H1 (cell line): ENCODE results near the gene GID8. TPM values are rescaled to one million over a fixed set of nuclear protein-coding genes. Genes with fewer than 3 reads are reported as not detected.

Source experiments
- CTCF ChIA-PET: fragments of 300-600 bp; sonication (Branson Sonifier 250); formaldehyde crosslinking; loops from one replicate; lab custom pipeline; 2021; ENCODE audit not compliant: partially characterized antibody; lab: Charles Lee
- POLR2A ChIA-PET: fragments of 300-600 bp; sonication (Branson Sonifier 250); formaldehyde crosslinking; loops from one replicate; lab custom pipeline; 2021; ENCODE audit warnings: inconsistent platforms; ENCODE audit not compliant: partially characterized antibody; lab: Charles Lee
- DNase-seq, 2 experiments: peaks; one replicate each; pipeline versions ENCODE4 v3.0.0 to v3.0.0-alpha.2; 2010 to 2022; ENCODE audit warnings: low spot score in 2 of 2, low read depth in 1 of 2, mixed read lengths in 1 of 2
- FAIRE-seq: peaks from 2 replicates; lab custom pipeline; 2011; peaks lifted over from hg19 to GRCh38; lab: Jason Lieb, UNC
- H2AFZ ChIP-seq: 2 replicates; pipeline ENCODE4 v1.8.1; 2012; ENCODE audit warnings: low read length, inconsistent platforms
- H2AK5ac ChIP-seq: 2 replicates; pipeline ENCODE4 v1.6.1; 2013; ENCODE audit warnings: low read depth, low read length
- H2BK120ac ChIP-seq: replicated peaks from 2 replicates; pipeline ENCODE3; 2013; ENCODE audit warnings: low read depth, low read length, inconsistent platforms
- H2BK12ac ChIP-seq: 2 replicates; pipeline ENCODE4 v1.6.1; 2013; ENCODE audit warnings: low read depth, low read length
- H2BK15ac ChIP-seq: 2 replicates; pipeline ENCODE4 v1.6.1; 2013; ENCODE audit warnings: low read length
- H2BK20ac ChIP-seq: 2 replicates; pipeline ENCODE4 v1.6.1; 2013; ENCODE audit warnings: low read length
- H2BK5ac ChIP-seq: 2 replicates; pipeline ENCODE4 v1.6.1; 2013; ENCODE audit warnings: low read depth, low read length
- H3K14ac ChIP-seq: 2 replicates; pipeline ENCODE4 v1.6.1; 2013; ENCODE audit warnings: inconsistent platforms; ENCODE audit not compliant: insufficient read length
- H3K18ac ChIP-seq: 2 replicates; pipeline ENCODE4 v1.6.1; 2013; ENCODE audit warnings: low read length; ENCODE audit errors: extremely low read depth
- H3K23ac ChIP-seq: 2 replicates; pipeline ENCODE4 v1.6.1; 2013; ENCODE audit warnings: inconsistent platforms; ENCODE audit not compliant: insufficient read length
- H3K23me2 ChIP-seq: 2 replicates; pipeline ENCODE4 v1.6.1; 2013; ENCODE audit warnings: low read depth, low read length
- H3K27ac ChIP-seq: 2 replicates; pipeline ENCODE4 v1.6.1; 2011; ENCODE audit warnings: low read depth, low read length, inconsistent platforms
- H3K27me3 ChIP-seq, 4 experiments: replicated peaks in 1 of 4; 1 replicate in 1 of 4; 2 replicates in 3 of 4; pipeline versions ENCODE4 v1.6.1 to v1.8.1; 2011 to 2013; ENCODE audit warnings: low read length in 3 of 4, mild to moderate bottlenecking in 3 of 4, inconsistent platforms in 2 of 4, mixed read lengths in 2 of 4, moderate library complexity in 1 of 4; ENCODE audit not compliant: control insufficient read depth in 3 of 4, insufficient read depth in 3 of 4; ENCODE audit errors: extremely low read depth in 1 of 4
- H3K36me3 ChIP-seq, 4 experiments: 2 replicates each; pipeline versions ENCODE4 v1.6.1 to v1.8.1; 2011 to 2013; ENCODE audit warnings: mild to moderate bottlenecking in 4 of 4, low read length in 3 of 4, moderate library complexity in 2 of 4, control low read depth in 1 of 4, inconsistent platforms in 1 of 4; ENCODE audit not compliant: insufficient read depth in 4 of 4, control insufficient read depth in 2 of 4
- H3K4ac ChIP-seq: replicated peaks from 2 replicates; pipeline ENCODE3; 2013; ENCODE audit warnings: low read length, low read depth, mixed read lengths, inconsistent platforms; ENCODE audit not compliant: insufficient read length
- H3K4me1 ChIP-seq, 4 experiments: replicated peaks in 1 of 4; 1 replicate in 1 of 4; 2 replicates in 3 of 4; pipeline versions ENCODE4 v1.6.1 to v1.8.1; 2011 to 2013; ENCODE audit warnings: low read length in 3 of 4, inconsistent platforms in 2 of 4, mixed read lengths in 1 of 4; ENCODE audit not compliant: insufficient read depth in 4 of 4, control insufficient read depth in 3 of 4
- H3K4me2 ChIP-seq, 2 experiments: 2 replicates each; pipeline versions ENCODE4 v1.6.1 to v1.8.1; 2011 to 2013; ENCODE audit warnings: low read depth in 2 of 2, low read length in 2 of 2, control low read depth in 1 of 2, inconsistent platforms in 1 of 2, mild to moderate bottlenecking in 1 of 2; ENCODE audit not compliant: insufficient read depth in 1 of 2
- H3K4me3 ChIP-seq, 4 experiments: fragments of 200-600, 300-600 bp in 1 of 4; sonication (generic), shearing (Covaris generic), sonication (Bioruptor Twin) in 1 of 4; 2 replicates each; pipeline versions ENCODE4 v1.5.1 to v1.8.1; 2011 to 2016; ENCODE audit warnings: low read length in 4 of 4, low read depth in 3 of 4, control low read depth in 2 of 4, inconsistent platforms in 2 of 4, mild to moderate bottlenecking in 2 of 4, mixed read lengths in 1 of 4, moderate library complexity in 1 of 4; ENCODE audit not compliant: insufficient read depth in 2 of 4; ENCODE audit errors: extremely low read depth in 1 of 4
- H3K56ac ChIP-seq: replicated peaks from 2 replicates; pipeline ENCODE3; 2013; ENCODE audit warnings: low read depth, mild to moderate bottlenecking, mixed read lengths, low read length, inconsistent platforms; ENCODE audit not compliant: insufficient read length
- H3K79me1 ChIP-seq: 2 replicates; pipeline ENCODE4 v1.6.1; 2013; ENCODE audit warnings: low read depth, low read length, control low read depth
- H3K79me2 ChIP-seq, 2 experiments: 2 replicates each; pipeline versions ENCODE4 v1.6.1 to v1.8.1; 2012 to 2013; ENCODE audit warnings: low read length in 2 of 2, mild to moderate bottlenecking in 2 of 2, inconsistent platforms in 1 of 2; ENCODE audit not compliant: insufficient read depth in 2 of 2, control insufficient read depth in 1 of 2
- H3K9ac ChIP-seq, 4 experiments: replicated peaks in 1 of 4; 1 replicate in 1 of 4; 2 replicates in 3 of 4; pipeline versions ENCODE4 v1.6.1 to v1.8.1; 2011 to 2013; ENCODE audit warnings: low read depth in 3 of 4, low read length in 3 of 4, control low read depth in 2 of 4, mild to moderate bottlenecking in 2 of 4, moderate library complexity in 2 of 4, inconsistent platforms in 1 of 4; ENCODE audit errors: extremely low read depth in 1 of 4
- H3K9me3 ChIP-seq, 2 experiments: 2 replicates each; pipeline versions ENCODE4 v1.6.1 to v1.8.1; 2012 to 2013; ENCODE audit warnings: mild to moderate bottlenecking in 2 of 2, moderate library complexity in 2 of 2, control low read depth in 1 of 2, inconsistent platforms in 1 of 2, low read depth in 1 of 2, low read length in 1 of 2, mixed read lengths in 1 of 2; ENCODE audit not compliant: insufficient read depth in 2 of 2
- H4K20me1 ChIP-seq, 2 experiments: replicated peaks in 1 of 2; 2 replicates each; pipeline versions ENCODE3 to v1.8.1; 2011 to 2013; ENCODE audit warnings: inconsistent platforms in 2 of 2, low read length in 2 of 2, mild to moderate bottlenecking in 1 of 2; ENCODE audit not compliant: insufficient read depth in 2 of 2, control insufficient read depth in 1 of 2
- H4K5ac ChIP-seq: 2 replicates; pipeline ENCODE4 v1.6.1; 2013; ENCODE audit warnings: low read length, low read depth, mixed read lengths, inconsistent platforms; ENCODE audit not compliant: insufficient read length
- H4K8ac ChIP-seq: 2 replicates; pipeline ENCODE4 v1.8.0; 2013; ENCODE audit warnings: mild to moderate bottlenecking, moderate library complexity, low read length, inconsistent platforms; ENCODE audit not compliant: insufficient read depth; ENCODE audit errors: extremely low read depth
- H4K91ac ChIP-seq: replicated peaks from 2 replicates; pipeline ENCODE3; 2013; ENCODE audit warnings: low read length, mixed read lengths, inconsistent platforms; ENCODE audit not compliant: insufficient read length
- CREB1 ChIP-seq: IDR thresholded peaks from 2 replicates; pipeline ENCODE4 v1.6.1; 2012; ENCODE audit warnings: inconsistent platforms
- CTCF ChIP-seq, 3 experiments: IDR thresholded peaks; 1 replicate in 2 of 3; 2 replicates in 1 of 3; pipeline versions ENCODE4 v1.5.1 to v1.6.1; 2011; ENCODE audit warnings: low read length in 3 of 3, mild to moderate bottlenecking in 3 of 3, inconsistent platforms in 2 of 3, low read depth in 1 of 3, moderate library complexity in 1 of 3; ENCODE audit not compliant: insufficient read depth in 1 of 3; ENCODE audit errors: control extremely low read depth in 1 of 3
- POLR2A ChIP-seq, 2 experiments: IDR thresholded peaks; 1 replicate in 1 of 2; 2 replicates in 1 of 2; pipeline ENCODE4 v1.6.1; 2011; ENCODE audit warnings: low read depth in 2 of 2, low read length in 2 of 2, mild to moderate bottlenecking in 2 of 2; ENCODE audit errors: control extremely low read depth in 1 of 2
- RXRA ChIP-seq: IDR thresholded peaks from 2 replicates; pipeline ENCODE4 v1.6.1; 2011; ENCODE audit warnings: low read depth, mild to moderate bottlenecking, low read length, moderate library complexity; ENCODE audit not compliant: insufficient read depth
- SP1 ChIP-seq: IDR thresholded peaks from 2 replicates; pipeline ENCODE4 v1.6.1; 2011; ENCODE audit warnings: low read depth, low read length
- SRF ChIP-seq: IDR thresholded peaks from 2 replicates; pipeline ENCODE4 v1.6.1; 2011; ENCODE audit warnings: mild to moderate bottlenecking, low read depth, low read length, moderate library complexity
- YY1 ChIP-seq: IDR thresholded peaks from 2 replicates; pipeline ENCODE4 v1.6.1; 2011; ENCODE audit warnings: low read depth, mild to moderate bottlenecking, low read length
- WGBS, 2 experiments: shearing (Covaris generic) in 1 of 2; methylation state at CpG; one replicate each; pipeline versions ENCODE4 v1.1.6 to v1.1.7; 2013 to 2015; ENCODE audit warnings: low lambda C conversion rate in 2 of 2, mixed read lengths in 2 of 2, inconsistent platforms in 1 of 2, low coverage in 1 of 2, missing lambda C conversion rate in 1 of 2; ENCODE audit not compliant: insufficient replicate concordance in 2 of 2, insufficient coverage in 1 of 2, insufficient read length in 1 of 2; ENCODE audit errors: extremely low coverage in 1 of 2, missing lambda C conversion rate in 1 of 2; 5-methylcytosine and 5-hydroxymethylcytosine counted together
- polyA plus RNA-seq, 7 experiments: library from polyadenylated mRNA; depleted of rRNA in 3 of 7; stranded (reverse) in 5 of 7; unstranded in 2 of 7; fragments of >200 nt in 5 of 7; fragments of 200-250 nt in 2 of 7; gene quantifications; 1 replicate in 5 of 7; 2 replicates in 1 of 7; 4 replicates in 1 of 7; pipeline versions ENCODE4 v1.2.1 to v1.2.3, GENCODE V29; 2011 to 2013; ENCODE audit warnings: missing spikeins in 2 of 7, mixed read lengths in 2 of 7
- total RNA-seq: library from RNA; stranded (reverse); fragmentation: NEBNext Ultra II Directional; extraction: Animal tissue kit (Norgen Biotek cat#: 25700); gene quantifications from 2 replicates; pipeline ENCODE4 v1.2.1, GENCODE V29; 2021
- TF ChIP-seq, protein P1 (sequence below): IDR thresholded peaks from 2 replicates; pipeline ENCODE4 v1.6.1; 2012; ENCODE audit warnings: inconsistent platforms

The GID8 gene
- total and polyA plus RNA-seq, 2 of the 8 experiments (the other 6 are each of a cell fraction or from before 2014, with no cell fraction given) = 39.7 to 72.9 TPM

DNA sequence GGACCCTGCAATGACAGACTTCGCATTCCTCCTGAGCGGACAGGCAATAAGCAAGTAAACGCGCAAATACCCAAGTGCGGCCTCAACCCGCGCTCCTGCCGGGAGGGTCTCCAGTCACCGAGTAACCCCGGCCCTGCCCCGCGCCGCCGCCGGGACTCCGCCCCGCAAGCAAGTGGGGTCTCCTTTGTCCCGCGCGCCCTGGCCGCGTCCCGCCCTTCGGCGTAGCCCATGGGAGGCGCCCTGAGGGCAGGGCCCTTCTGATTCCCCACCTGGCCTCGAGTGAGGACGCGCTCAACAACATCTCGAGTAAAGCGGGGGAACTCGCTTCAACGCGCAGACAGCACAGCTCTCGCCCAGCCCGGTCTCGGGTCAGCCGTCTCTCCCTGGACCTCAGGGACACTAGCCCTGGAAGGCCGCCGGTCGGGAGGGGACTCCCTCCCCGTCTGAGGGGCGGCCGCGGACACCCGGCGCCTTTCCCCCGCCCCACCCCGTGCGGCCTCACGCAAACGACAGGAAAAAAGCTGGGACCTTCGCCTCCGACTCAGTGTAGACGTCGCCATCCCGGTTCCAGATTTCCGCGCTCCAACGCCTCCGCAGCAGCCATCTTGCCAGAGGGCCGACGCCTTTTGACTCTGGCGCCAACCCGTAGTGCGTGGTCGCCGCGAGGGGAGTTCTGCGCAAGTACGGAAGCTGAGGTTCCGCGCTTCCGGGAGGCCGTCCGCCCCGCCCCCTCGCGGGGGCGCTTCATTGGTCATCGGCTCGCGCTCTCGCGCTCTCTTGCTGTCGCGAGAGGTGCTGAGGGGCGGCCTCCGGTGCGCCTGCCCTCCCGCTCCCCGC lies 461 bp upstream of the GID8 start:
- H3K36me3 ChIP-seq = peaks cover 3 to 35% (median 8%) of the 10 kb centered on the region in 4 experiments; a peak in 6 of 8 replicates
- peak overlapping the region; percentile 12 for H3K14ac ChIP-seq
- peak overlapping the region; percentile 98 for H4K5ac ChIP-seq
- peak overlapping the region; percentile 99 for H4K91ac ChIP-seq
- H3K4me2 ChIP-seq = peak overlapping the region; percentile 63 to 77
- peaks cover 4% of the 10 kb centered on the region for H3K79me1 ChIP-seq
- no peak overlapping the region for H2BK15ac ChIP-seq
- H2BK5ac ChIP-seq = peak overlapping the region; percentile 99
- peak overlapping the region; percentile 95 for H3K27ac ChIP-seq
- peak overlapping the region; percentile 99 for H3K4ac ChIP-seq
- 2% methylated on average over 71 of the region's 92 CpGs; no CpG with 5 or more reads in 1 of the 2 experiments for WGBS, 2 experiments
- peak overlapping the region; percentile 92 for H3K56ac ChIP-seq
- DNase-seq = peak; percentile 91 to 96
- ChIA-PET POLR2A (interaction anchor here (0.7 to 19.4 kb wide), 23 partner anchors 11 to 123 kb away, joined by 3 to 363 read pairs (median 6); partner anchors contain the start of genes DIDO1, SLC17A9 and TCFL5), CTCF (interaction anchor here (1.0 to 3.3 kb wide), 10 partner anchors 10 to 47 kb away, joined by 3 to 22 read pairs (median 4); partner anchors contain the start of gene DIDO1)
- H2AK5ac ChIP-seq = peak overlapping the region; percentile 91; the same call in 1 of the 2 replicates
- H3K9ac ChIP-seq = peak overlapping the region; percentile 94 to 99 (median 97)
- no peak for FAIRE-seq
- peaks cover 3 to 21% (median 11%) of the 10 kb centered on the region in 4 experiments for H3K4me1 ChIP-seq
- peak overlapping the region; percentile 100 for H4K8ac ChIP-seq
- H3K9me3 ChIP-seq = no peaks in the 10 kb centered on the region
- peaks cover 71 to 92% of the 10 kb centered on the region in 2 experiments for H3K79me2 ChIP-seq
- H2BK120ac ChIP-seq = no peak overlapping the region
- peak overlapping the region; percentile 95 for H2BK12ac ChIP-seq
- no peaks in the 10 kb centered on the region for H3K27me3 ChIP-seq
- H3K23me2 ChIP-seq = peaks cover 14% of the 10 kb centered on the region
- no peak overlapping the region for H2BK20ac ChIP-seq
- H2AFZ ChIP-seq = no peak overlapping the region
- peak overlapping the region; percentile 89 to 98 (median 94) for H3K4me3 ChIP-seq
- H3K23ac ChIP-seq = no peak overlapping the region
- peaks cover 30 to 31% of the 10 kb centered on the region in 2 experiments for H4K20me1 ChIP-seq
- peak overlapping the region; percentile 88 for H3K18ac ChIP-seq
- TF ChIP-seq YY1 (peak; percentile 96), SRF (no peak), CREB1 (peak; percentile 62; the same call in 1 of the 2 replicates), POLR2A (IDR thresholded peaks at IDR 0.05; ENCODE audit: control extremely low read depth in 1 of 2, low read depth in 2 of 2, low read length in 2 of 2) (peak; percentile 92 to 95; a peak in 2 of 3 replicates), CTCF (IDR thresholded peaks at IDR 0.05; ENCODE audit: control extremely low read depth in 1 of 3, insufficient read depth in 1 of 3, low read depth in 1 of 3, low read length in 3 of 3) (no peak), RXRA (no peak), SP1 (peak; percentile 70; the same call in 1 of the 2 replicates)
- TF ChIP-seq, protein P1, sequence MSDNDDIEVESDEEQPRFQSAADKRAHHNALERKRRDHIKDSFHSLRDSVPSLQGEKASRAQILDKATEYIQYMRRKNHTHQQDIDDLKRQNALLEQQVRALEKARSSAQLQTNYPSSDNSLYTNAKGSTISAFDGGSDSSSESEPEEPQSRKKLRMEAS = peak; percentile 93
